GM23248 (cell line): ENCODE data around the gene RAB8B.

ENCODE experiments used
- EZH2 ChIP-seq: fragments of 200-600 bp; sonication (generic); IDR thresholded peaks from 2 replicates; pipeline ENCODE4 v1.6.1; 2018; ENCODE audit warnings: antibody characterized with exemption, mild to moderate bottlenecking; ENCODE audit not compliant: insufficient read depth, poor library complexity, severe bottlenecking
- EZH2phosphoT487 ChIP-seq: fragments of 200-600 bp; sonication (generic); IDR thresholded peaks from 2 replicates; pipeline ENCODE4 v1.6.1; 2018; ENCODE audit warnings: antibody characterized with exemption, moderate library complexity, mild to moderate bottlenecking, low read depth; ENCODE audit not compliant: insufficient read depth

DNA sequence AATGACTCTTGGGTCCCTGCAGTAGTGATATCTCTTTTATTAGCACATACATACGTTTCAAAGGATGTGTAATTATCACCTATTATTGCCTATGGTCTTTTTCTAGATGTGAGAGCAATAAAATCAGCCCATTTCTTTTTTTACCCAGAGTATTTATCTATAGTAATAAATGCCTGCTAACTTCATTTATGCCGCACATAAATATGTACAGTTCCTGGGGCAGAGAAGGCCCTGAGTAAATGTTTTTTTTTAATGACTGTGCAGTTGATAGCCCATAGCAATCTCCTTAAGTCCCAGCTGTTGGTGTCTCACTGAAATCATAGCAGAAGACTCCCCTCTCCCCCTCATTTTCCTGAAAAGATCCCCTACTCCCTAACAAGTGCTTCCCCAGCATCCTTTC, 16.7 kb downstream of the RAB8B start:
- TF ChIP-seq EZH2 = no peak
- no peak for TF ChIP-seq EZH2phosphoT487
